ENCODE data around the gene VAT1L.

Gene VAT1L, protein sequence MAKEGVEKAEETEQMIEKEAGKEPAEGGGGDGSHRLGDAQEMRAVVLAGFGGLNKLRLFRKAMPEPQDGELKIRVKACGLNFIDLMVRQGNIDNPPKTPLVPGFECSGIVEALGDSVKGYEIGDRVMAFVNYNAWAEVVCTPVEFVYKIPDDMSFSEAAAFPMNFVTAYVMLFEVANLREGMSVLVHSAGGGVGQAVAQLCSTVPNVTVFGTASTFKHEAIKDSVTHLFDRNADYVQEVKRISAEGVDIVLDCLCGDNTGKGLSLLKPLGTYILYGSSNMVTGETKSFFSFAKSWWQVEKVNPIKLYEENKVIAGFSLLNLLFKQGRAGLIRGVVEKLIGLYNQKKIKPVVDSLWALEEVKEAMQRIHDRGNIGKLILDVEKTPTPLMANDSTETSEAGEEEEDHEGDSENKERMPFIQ

DNA sequence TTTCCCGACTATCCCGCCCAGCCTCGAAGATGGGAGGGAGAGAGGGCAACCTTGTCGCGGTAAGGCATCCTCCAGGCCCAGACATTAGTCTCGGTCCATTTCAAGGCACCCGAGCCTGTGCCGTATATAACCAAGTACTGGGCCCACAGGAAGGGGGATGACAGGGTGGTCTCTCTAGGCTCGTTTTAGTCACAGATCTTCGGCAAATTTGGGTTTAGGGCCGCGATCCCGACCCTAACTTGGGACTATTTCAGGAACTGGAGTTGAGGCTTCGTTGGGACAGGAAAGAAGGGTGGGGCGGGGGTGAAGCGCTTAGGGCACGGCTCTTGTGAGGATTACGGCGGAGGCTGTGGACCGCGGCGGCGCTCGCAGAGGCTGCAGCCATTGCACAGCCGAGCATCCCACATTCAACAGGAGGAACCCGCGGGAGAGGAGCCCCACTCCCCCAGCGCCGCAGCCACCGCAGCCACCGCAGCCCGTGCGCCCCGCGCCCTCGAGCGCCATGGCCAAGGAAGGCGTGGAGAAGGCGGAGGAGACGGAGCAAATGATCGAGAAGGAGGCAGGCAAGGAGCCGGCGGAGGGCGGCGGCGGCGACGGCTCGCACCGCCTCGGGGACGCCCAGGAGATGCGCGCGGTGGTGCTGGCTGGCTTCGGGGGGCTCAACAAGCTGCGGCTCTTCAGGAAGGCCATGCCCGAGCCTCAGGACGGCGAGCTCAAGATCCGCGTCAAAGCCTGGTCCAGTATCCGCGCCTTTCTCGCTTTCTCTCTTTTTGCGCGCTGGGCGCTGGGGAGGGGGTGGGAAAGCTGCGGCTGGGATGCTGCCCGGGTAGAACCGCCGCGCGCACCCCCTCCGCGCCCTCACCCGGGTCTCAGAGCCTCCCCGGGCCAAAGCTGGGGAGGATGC lies at the start of gene VAT1L:
Gene VAT1L (plus strand): TSS at position 384 of the 904 bp plus-strand sequence. CDS start 119 bp downstream, at position 503.
- TF ChIP-seq, protein P1, sequence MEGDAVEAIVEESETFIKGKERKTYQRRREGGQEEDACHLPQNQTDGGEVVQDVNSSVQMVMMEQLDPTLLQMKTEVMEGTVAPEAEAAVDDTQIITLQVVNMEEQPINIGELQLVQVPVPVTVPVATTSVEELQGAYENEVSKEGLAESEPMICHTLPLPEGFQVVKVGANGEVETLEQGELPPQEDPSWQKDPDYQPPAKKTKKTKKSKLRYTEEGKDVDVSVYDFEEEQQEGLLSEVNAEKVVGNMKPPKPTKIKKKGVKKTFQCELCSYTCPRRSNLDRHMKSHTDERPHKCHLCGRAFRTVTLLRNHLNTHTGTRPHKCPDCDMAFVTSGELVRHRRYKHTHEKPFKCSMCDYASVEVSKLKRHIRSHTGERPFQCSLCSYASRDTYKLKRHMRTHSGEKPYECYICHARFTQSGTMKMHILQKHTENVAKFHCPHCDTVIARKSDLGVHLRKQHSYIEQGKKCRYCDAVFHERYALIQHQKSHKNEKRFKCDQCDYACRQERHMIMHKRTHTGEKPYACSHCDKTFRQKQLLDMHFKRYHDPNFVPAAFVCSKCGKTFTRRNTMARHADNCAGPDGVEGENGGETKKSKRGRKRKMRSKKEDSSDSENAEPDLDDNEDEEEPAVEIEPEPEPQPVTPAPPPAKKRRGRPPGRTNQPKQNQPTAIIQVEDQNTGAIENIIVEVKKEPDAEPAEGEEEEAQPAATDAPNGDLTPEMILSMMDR (IDR thresholded peaks at IDR 0.05; ENCODE audit: low read depth, low read length), result no peak
- peak; percentile 48 to 58 for DNase-seq (ENCODE audit: low read depth in 2 of 2)
- H3K4me3 ChIP-seq (replicated peaks in 1 of 2; ENCODE audit: low read depth in 2 of 2, low read length in 2 of 2), result peak within 1 kb of the TSS; percentile 49 to 58

GRCh38 chr16:77738706-77739558 lies 49.4 kb upstream of the VAT1L start:
- DNase-seq (ENCODE audit: low read depth in 2 of 2), result no peak
- TF ChIP-seq, protein P1 (IDR thresholded peaks at IDR 0.05; ENCODE audit: low read depth, low read length), result no peak
- H3K4me3 ChIP-seq (replicated peaks in 1 of 2; ENCODE audit: low read depth in 2 of 2, low read length in 2 of 2), result no peak overlapping the region

- TF ChIP-seq, protein P1 (IDR thresholded peaks at IDR 0.05; ENCODE audit: low read depth, low read length), result no peak
- H3K4me3 ChIP-seq (replicated peaks in 1 of 2; ENCODE audit: low read depth in 2 of 2, low read length in 2 of 2), result no peak overlapping the region
- peak in 1 of 2 donors; percentile 9 for DNase-seq (ENCODE audit: low read depth in 2 of 2)
Measured at GRCh38 chr16:77739559-77739892, 48.8 kb upstream of the VAT1L start.

DNA sequence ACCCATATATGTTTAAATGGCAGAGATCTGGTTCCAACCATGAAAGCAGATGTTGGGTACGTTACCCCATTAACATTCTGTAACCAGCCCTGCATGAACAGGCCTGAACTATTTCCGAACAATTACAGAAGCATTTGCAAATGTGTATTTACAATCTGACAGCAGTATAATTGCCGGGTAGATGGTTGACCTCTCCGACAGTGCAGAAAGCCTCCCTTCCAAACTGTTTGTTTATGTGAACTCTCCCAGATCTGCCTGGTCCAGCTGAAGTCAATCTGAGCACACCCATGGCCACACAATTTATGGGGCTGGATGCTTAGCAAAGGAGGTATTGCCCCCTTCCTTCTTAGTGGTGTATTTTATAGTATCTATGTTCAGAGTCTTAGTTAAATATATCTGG lies 44.2 kb upstream of the VAT1L start:
- DNase-seq (ENCODE audit: low read depth in 2 of 2), result no peak
- H3K4me3 ChIP-seq (replicated peaks in 1 of 2; ENCODE audit: low read depth in 2 of 2, low read length in 2 of 2), result no peak overlapping the region
- TF ChIP-seq, protein P1 (IDR thresholded peaks at IDR 0.05; ENCODE audit: low read depth, low read length), result no peak

DNA sequence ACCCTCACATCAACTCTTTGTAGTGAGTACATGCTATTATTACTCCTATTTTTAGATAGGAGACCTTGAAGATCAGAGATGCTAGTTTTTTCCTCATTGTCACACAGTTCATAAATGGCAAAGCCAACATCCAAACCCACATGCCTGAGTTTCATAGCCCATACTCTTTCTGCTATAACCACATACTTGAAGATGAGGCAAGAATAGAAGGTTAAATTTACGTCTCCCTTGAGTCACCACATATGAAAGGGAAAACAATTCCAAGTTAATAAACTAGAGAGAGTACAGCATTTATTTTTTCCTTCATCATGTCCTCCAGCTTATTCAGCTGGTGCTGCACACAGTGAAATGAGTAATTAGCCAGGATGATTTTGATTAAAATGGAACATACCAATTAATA lies 42.4 kb upstream of the VAT1L start:
- TF ChIP-seq, protein P1 (IDR thresholded peaks at IDR 0.05; ENCODE audit: low read depth, low read length), result no peak
- H3K4me3 ChIP-seq (replicated peaks in 1 of 2; ENCODE audit: low read depth in 2 of 2, low read length in 2 of 2), result no peak overlapping the region
- DNase-seq (ENCODE audit: low read depth in 2 of 2), result no peak

DNA sequence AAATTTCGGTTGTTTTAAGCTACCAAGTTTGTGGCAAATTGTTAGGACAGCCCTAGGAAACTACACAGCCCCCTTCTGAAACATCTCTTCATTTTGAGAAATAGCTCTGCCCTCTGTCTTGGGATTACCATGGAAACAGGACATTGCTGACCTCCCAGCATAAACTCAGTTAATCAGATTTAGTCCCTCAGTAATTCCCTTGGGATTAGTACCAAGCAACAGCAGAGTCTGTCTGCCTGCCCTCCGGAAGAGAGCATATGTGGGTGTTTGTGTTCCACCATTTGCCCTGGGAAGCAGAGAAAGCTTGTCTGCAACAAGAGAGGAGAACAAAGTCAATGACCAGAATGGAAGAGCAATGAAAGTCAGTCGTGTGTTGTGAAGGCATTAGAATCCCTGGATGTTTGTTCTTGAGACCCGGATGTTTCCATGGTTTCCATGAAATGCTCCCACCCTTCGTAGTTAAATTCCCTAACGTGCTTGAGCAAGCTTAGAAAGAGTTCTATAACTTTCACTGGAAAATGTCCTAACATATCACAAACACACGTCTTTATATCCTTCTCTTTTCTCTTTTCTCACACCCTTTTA lies 39.9 kb upstream of the VAT1L start:
- TF ChIP-seq, protein P1 (IDR thresholded peaks at IDR 0.05; ENCODE audit: low read depth, low read length), result no peak
- no peak overlapping the region for H3K4me3 ChIP-seq (replicated peaks in 1 of 2; ENCODE audit: low read depth in 2 of 2, low read length in 2 of 2)
- DNase-seq (ENCODE audit: low read depth in 2 of 2), result no peak

All from cardiac fibroblast (primary cell).